ENCODE results near the gene CNTROB.

DNA sequence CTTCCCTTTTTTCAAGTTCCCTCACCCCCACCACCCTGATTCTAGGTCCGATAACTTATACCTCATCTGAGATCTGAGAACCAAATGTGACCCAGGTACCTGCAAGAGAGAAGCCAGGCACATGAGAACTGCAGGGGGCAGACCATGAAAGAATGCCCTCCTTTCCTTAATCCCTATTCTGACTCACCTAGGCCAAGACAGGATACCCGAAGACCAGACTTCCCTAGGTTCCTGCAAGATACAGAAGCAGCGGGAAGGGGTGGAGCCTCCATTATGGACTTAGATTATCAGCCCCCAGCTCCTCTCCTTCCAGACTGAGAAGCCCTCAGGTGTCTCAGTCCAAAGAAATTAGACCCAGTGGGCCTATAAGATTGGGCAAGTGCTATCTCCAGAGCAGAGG lies 4.4 kb upstream of the CNTROB start:
- no peak for TF ChIP-seq POLR2A (IDR thresholded peaks at IDR 0.05; ENCODE audit: low read depth, low read length)
- no peak for TF ChIP-seq TARDBP (IDR thresholded peaks at IDR 0.05; ENCODE audit: borderline replicate concordance)
- TF ChIP-seq RFX5 (IDR thresholded peaks at IDR 0.05; ENCODE audit: low read depth, low read length), result no peak
- TF ChIP-seq EGR1 (IDR thresholded peaks at IDR 0.05; ENCODE audit: borderline replicate concordance in 1 of 2, low read depth in 2 of 2, low read length in 2 of 2), result no peak
- TF ChIP-seq USF1 (IDR thresholded peaks at IDR 0.05; ENCODE audit: borderline replicate concordance, extremely low read length, insufficient read depth, low read depth, low read length), result no peak
- no peak for TF ChIP-seq E2F8 (IDR thresholded peaks at IDR 0.05; ENCODE audit: low read depth, partially characterized antibody)
- TF ChIP-seq REST (IDR thresholded peaks at IDR 0.05; ENCODE audit: low read depth, low read length), result no peak
- TF ChIP-seq SMC3 (IDR thresholded peaks at IDR 0.05; ENCODE audit: borderline replicate concordance, low read length), result no peak
- TF ChIP-seq CTCF (IDR thresholded peaks at IDR 0.05 in 2 of 3, conservative IDR thresholded peaks at IDR 0.05 in 1 of 3; ENCODE audit: control insufficient read depth in 2 of 3, extremely low read depth in 1 of 3, insufficient read depth in 1 of 3, low read depth in 3 of 3, low read length in 3 of 3), result no peak
- TF ChIP-seq MYC (IDR thresholded peaks at IDR 0.05; ENCODE audit: insufficient read depth, insufficient read length, insufficient replicate concordance, low read length, severe bottlenecking), result no peak
